HepG2 (cell line): ENCODE data around the gene TMEM235. TPM values are rescaled to one million over a fixed set of nuclear protein-coding genes. Genes with fewer than 3 reads are reported as not detected.
A peak's percentile ranks its signal among the peaks of the same experiment; 100 is the strongest.

ENCODE experiments used
- BRD4 ChIP-seq: sonication (generic); formaldehyde crosslinking; IDR thresholded peaks from 2 replicates; pipeline ENCODE4 v1.4.0; 2020; ENCODE audit warnings: missing genetic modification reagents
- DNMT1 ChIP-seq: sonication (generic); formaldehyde crosslinking; IDR thresholded peaks from 2 replicates; pipeline ENCODE4 v1.5.1; 2020; ENCODE audit warnings: mild to moderate bottlenecking, missing genetic modification reagents
- FOXO4 ChIP-seq: sonication (generic); formaldehyde crosslinking; conservative IDR thresholded peaks from 2 replicates; pipeline ENCODE4 v1.8.1; 2023; ENCODE audit warnings: missing genetic modification reagents
- KAT2B ChIP-seq: fragments of 150-350 bp; IDR thresholded peaks from 2 replicates; pipeline ENCODE4 v1.6.1; 2014; ENCODE audit warnings: low read depth, low read length, borderline replicate concordance
- KAT8 ChIP-seq: IDR thresholded peaks from 2 replicates; pipeline ENCODE4 v1.6.1; 2016; ENCODE audit warnings: missing genetic modification reagents, missing compliant biosample characterization
- PITX1 ChIP-seq: sonication (generic); formaldehyde crosslinking; IDR thresholded peaks from 2 replicates; pipeline ENCODE4 v1.5.1; 2020; ENCODE audit warnings: mild to moderate bottlenecking, missing genetic modification reagents
- PPARG ChIP-seq: conservative IDR thresholded peaks from 2 replicates; pipeline ENCODE4 v1.6.1; 2016; ENCODE audit warnings: missing biosample characterization, missing genetic modification reagents
- SALL2 ChIP-seq: sonication (generic); formaldehyde crosslinking; IDR thresholded peaks from 2 replicates; pipeline ENCODE4 v1.8.1; 2023; ENCODE audit warnings: mild to moderate bottlenecking, missing genetic modification reagents, inconsistent platforms
- SIX4 ChIP-seq: sonication (generic); formaldehyde crosslinking; IDR thresholded peaks from 2 replicates; pipeline ENCODE4 v1.4.0; 2020; ENCODE audit warnings: missing genetic modification reagents
- SPEN ChIP-seq: sonication (generic); formaldehyde crosslinking; IDR thresholded peaks from 2 replicates; pipeline ENCODE4 v1.5.1; 2020; ENCODE audit warnings: low read depth, mild to moderate bottlenecking, missing genetic modification reagents
- ZNF276 ChIP-seq: sonication (generic); formaldehyde crosslinking; IDR thresholded peaks from 2 replicates; pipeline ENCODE4 v1.4.0; 2020; ENCODE audit warnings: mild to moderate bottlenecking, low read depth, missing genetic modification reagents
- ZNF407 ChIP-seq: sonication (generic); formaldehyde crosslinking; IDR thresholded peaks from one replicate; pipeline ENCODE4 v1.5.1; 2020; ENCODE audit warnings: mild to moderate bottlenecking, missing genetic modification reagents; ENCODE audit errors: not compliant biosample characterization
- ZNF7 ChIP-seq: IDR thresholded peaks from 2 replicates; pipeline ENCODE4 v1.6.1; 2016; ENCODE audit warnings: missing biosample characterization, missing genetic modification reagents
- ZNF703 ChIP-seq: sonication (generic); formaldehyde crosslinking; IDR thresholded peaks from 2 replicates; pipeline ENCODE4 v1.5.1; 2020; ENCODE audit warnings: missing genetic modification reagents, mild to moderate bottlenecking, moderate library complexity, borderline replicate concordance
- ZNF792 ChIP-seq: IDR thresholded peaks from 2 replicates; pipeline ENCODE4 v1.6.1; 2016
- ZSCAN25 ChIP-seq: sonication (generic); formaldehyde crosslinking; IDR thresholded peaks from 2 replicates; pipeline ENCODE4 v1.8.0; 2022; ENCODE audit warnings: mild to moderate bottlenecking, missing genetic modification reagents
- polyA plus RNA-seq, 8 experiments: library from polyadenylated mRNA; depleted of rRNA in 3 of 8; stranded (reverse) in 7 of 8; unstranded in 1 of 8; fragments of >200 nt; fragmentation: Illumina TruSeq in 4 of 8; extraction: Trizol in 4 of 8; gene quantifications; 2 replicates each; pipeline versions ENCODE4 v1.2.1 to v1.2.3, GENCODE V29; 2011 to 2016; ENCODE audit warnings: low read depth in 4 of 8, missing spikeins in 1 of 8, mixed read lengths in 1 of 8; ENCODE audit not compliant: insufficient read depth in 1 of 8
- total RNA-seq, 5 experiments: library from RNA; depleted of rRNA; stranded (reverse); fragments of >200 nt; fragmentation: Illumina TruSeq; extraction: Trizol; gene quantifications; 2 replicates each; pipeline ENCODE4 v1.2.3, GENCODE V29; 2016; ENCODE audit warnings: low read depth in 1 of 5
- TF ChIP-seq, protein P1 (sequence below): sonication (generic); formaldehyde crosslinking; IDR thresholded peaks from 2 replicates; pipeline ENCODE4 v1.5.0; 2020; ENCODE audit warnings: missing genetic modification reagents, mild to moderate bottlenecking, borderline replicate concordance

Gene TMEM235
- total and polyA plus RNA-seq, 2 of the 13 experiments (the other 11 are each of a cell fraction or from before 2014, with no cell fraction given): not detected

DNA sequence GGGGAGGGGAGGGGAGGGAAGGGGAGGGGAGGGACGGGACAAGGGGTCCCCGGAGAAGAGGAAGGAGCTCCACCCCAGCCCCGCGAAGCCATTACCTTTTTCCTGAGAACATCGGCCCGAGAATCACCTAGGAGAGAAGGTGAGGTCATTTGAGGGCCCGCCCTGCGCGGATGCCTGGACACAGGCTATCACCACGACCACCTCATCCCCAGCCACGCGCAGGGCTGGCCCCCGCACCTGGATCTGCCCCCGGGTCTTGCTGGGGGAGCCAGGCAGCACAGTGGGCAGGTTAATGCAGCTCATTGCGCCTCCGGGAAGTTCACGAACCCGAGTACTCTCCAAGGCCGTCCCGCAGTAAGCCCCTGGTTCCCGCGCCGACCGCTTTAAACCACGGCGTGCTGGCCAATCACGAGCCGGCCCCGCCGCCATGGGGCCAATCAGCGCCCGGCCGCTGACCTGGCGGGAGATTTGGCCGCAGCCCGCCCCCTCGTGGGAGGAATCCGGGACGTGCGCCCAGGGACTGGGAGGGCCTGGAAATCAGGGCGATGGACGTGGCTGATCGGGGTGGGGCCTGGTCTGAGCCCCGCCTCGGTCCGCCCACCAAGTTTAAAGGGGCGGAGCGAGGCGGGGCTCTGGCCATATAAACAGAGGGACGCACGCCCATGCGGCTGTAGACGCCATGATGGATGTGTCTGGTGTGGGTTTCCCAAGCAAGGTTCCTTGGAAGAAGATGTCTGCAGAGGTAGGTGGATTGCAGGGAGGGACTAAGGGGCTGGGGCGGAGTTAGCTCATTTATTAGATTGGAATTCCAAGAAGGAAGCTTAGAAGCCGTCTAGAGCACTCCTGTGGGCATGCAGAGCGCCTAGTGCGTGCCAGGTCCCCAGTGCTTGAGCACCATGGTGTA, 44.5 kb upstream of the TMEM235 start, which contains the start of the genes AFMID and TK1 (continued):
- TF ChIP-seq ZNF792 (CRISPR knock-in tag) (peak; percentile 89), ZNF407 (CRISPR knock-in tag) (no peak), ZNF7 (CRISPR knock-in tag) (peak; percentile 4; the same call in 1 of the 2 replicates), BRD4 (CRISPR knock-in tag) (peak; percentile 66; the same call in 1 of the 2 replicates), KAT8 (CRISPR knock-in tag) (peak; percentile 77), SALL2 (CRISPR knock-in tag) (0 out of 2 replicates have a peak, but pooled peaks have one; percentile 11), KAT2B (no peak), FOXO4 (CRISPR knock-in tag) (no peak), ZSCAN25 (CRISPR knock-in tag) (peak; percentile 93), ZNF276 (CRISPR knock-in tag) (no peak; the same call in 1 of the 2 replicates), PITX1 (CRISPR knock-in tag) (peak; percentile 89), DNMT1 (CRISPR knock-in tag) (no peak), SPEN (CRISPR knock-in tag) (peak; percentile 93), PPARG (CRISPR knock-in tag) (peak; percentile 53; the same call in 1 of the 2 replicates), SIX4 (CRISPR knock-in tag) (no peak), ZNF703 (CRISPR knock-in tag) (0 out of 2 replicates have a peak, but pooled peaks have one; percentile 5)
- TF ChIP-seq, protein P1, sequence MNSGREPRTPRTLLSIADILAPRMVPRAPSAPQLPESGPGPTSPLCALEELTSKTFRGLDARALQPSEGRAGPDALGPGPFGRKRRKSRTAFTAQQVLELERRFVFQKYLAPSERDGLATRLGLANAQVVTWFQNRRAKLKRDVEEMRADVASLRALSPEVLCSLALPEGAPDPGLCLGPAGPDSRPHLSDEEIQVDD (CRISPR knock-in tag): 0 out of 2 replicates have a peak, but pooled peaks have one; percentile 33
